T-helper 1 cell treated with Interleukin-12 subunit alpha and Interleukin-12 subunit beta and Interleukin-4 antibody, amounts not matched to agents 30 μg/mL and 1 μg/mL, for 36 hours (primary cell): Measurements from ENCODE around the gene WDR83.
"Not testable (repeated sequence)": the region's sequence is repeated elsewhere in the genome, so short reads cannot be mapped to it uniquely, and the experiment has no call there.

Experiments
- H3K27ac Mint-ChIP-seq: one replicate; pipeline ENCODE4 v1.8.0; 2021; ENCODE audit warnings: mild to moderate bottlenecking, mixed read lengths
- H3K27me3 Mint-ChIP-seq: one replicate; pipeline ENCODE4 v1.8.0; 2021; ENCODE audit warnings: low read depth, mixed read lengths
- H3K36me3 Mint-ChIP-seq: one replicate; pipeline ENCODE4 v1.8.0; 2021; ENCODE audit warnings: low read depth, mixed read lengths
- H3K4me1 Mint-ChIP-seq: one replicate; pipeline ENCODE4 v1.8.0; 2021; ENCODE audit warnings: low read depth, mixed read lengths
- H3K4me3 Mint-ChIP-seq: one replicate; pipeline ENCODE4 v1.8.0; 2021; ENCODE audit warnings: mild to moderate bottlenecking, moderate library complexity, mixed read lengths
- H3K9me3 Mint-ChIP-seq: one replicate; pipeline ENCODE4 v1.8.0; 2021; ENCODE audit warnings: mixed read lengths

Gene WDR83

GRCh38 chr19:12668346-12668745 is 1.7 kb downstream of the WDR83 start:
- peak overlapping the region; percentile 100 for H3K27ac Mint-ChIP-seq
- peak overlapping the region; percentile 99 for H3K4me3 Mint-ChIP-seq
- H3K36me3 Mint-ChIP-seq, result peaks cover 20% of the 10 kb centered on the region

DNA sequence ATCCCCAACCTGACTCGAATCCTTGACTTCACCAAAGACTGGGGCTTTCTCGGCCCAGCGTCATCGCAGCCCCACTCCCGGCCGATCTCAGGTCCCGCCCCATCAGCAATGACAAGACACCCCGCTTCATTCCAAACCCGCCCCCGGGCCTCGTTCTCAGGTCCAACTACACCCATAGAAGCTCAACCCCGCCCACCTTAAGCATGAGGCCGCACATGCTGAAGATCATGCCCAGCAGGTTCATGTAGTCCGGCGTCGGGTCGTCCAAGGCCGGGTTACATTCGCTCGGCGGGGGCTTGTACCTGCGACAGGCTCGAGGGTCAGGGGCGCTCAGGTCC is 2.3 kb downstream of the WDR83 start:
- no peaks in the 10 kb centered on the region for H3K27me3 Mint-ChIP-seq
- peaks cover 31% of the 10 kb centered on the region for H3K4me1 Mint-ChIP-seq
- no peaks in the 10 kb centered on the region for H3K9me3 Mint-ChIP-seq
- peak overlapping the region; percentile 100 for H3K27ac Mint-ChIP-seq
- peak overlapping the region; percentile 99 for H3K4me3 Mint-ChIP-seq
- H3K36me3 Mint-ChIP-seq, result peaks cover 18% of the 10 kb centered on the region

More at GRCh38 chr19:12668346-12668745, 1.7 kb downstream of the WDR83 start:
- Mint-ChIP-seq H3K27me3 (no peaks in the 10 kb centered on the region), H3K4me1 (peaks cover 31% of the 10 kb centered on the region), H3K9me3 (no peaks in the 10 kb centered on the region)

DNA sequence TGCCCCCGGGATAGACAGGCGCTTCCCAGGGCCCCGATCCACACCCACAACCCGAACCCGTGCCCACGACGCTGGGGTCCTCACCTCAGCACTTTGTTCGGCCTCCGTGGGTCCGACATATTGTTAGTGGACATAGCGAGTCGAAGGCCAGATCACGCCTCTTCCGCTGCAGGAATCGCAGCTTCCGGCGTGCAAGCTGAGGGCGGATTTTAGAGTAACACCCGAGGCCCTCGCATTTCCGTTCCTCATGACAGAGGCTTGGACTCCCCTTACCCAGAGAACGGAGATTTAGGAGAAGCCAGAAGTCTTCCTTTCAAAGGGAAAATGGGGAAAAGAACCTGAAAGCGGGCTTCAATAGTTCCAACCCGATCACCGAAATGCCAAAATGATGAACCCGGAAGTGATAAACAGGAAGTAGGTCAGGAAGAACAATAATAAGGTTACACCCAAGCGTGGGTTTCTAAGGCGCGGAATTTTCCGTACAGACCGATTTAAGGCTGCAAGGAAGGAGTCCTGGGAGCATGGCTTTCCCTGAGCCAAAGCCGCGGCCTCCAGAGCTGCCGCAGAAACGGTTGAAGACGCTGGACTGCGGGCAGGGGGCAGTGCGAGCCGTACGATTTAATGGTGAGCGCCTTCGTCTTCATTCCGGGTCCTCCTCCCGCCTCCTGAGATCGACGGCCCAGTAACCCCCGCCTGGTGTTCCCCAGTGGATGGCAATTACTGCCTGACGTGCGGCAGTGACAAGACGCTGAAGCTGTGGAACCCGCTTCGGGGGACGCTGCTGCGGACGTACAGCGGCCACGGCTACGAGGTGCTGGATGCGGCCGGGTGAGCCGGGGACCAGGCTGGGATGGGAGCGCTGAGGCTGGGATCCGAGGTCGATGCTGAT is 2.9 kb downstream of the WDR83 start:
- H3K9me3 Mint-ChIP-seq, result no peaks in the 10 kb centered on the region
- no peaks in the 10 kb centered on the region for H3K27me3 Mint-ChIP-seq
- H3K36me3 Mint-ChIP-seq, result peaks cover 22% of the 10 kb centered on the region
- H3K27ac Mint-ChIP-seq, result peak overlapping the region; percentile 100
- peaks cover 31% of the 10 kb centered on the region for H3K4me1 Mint-ChIP-seq
- H3K4me3 Mint-ChIP-seq, result peak overlapping the region; percentile 99

DNA sequence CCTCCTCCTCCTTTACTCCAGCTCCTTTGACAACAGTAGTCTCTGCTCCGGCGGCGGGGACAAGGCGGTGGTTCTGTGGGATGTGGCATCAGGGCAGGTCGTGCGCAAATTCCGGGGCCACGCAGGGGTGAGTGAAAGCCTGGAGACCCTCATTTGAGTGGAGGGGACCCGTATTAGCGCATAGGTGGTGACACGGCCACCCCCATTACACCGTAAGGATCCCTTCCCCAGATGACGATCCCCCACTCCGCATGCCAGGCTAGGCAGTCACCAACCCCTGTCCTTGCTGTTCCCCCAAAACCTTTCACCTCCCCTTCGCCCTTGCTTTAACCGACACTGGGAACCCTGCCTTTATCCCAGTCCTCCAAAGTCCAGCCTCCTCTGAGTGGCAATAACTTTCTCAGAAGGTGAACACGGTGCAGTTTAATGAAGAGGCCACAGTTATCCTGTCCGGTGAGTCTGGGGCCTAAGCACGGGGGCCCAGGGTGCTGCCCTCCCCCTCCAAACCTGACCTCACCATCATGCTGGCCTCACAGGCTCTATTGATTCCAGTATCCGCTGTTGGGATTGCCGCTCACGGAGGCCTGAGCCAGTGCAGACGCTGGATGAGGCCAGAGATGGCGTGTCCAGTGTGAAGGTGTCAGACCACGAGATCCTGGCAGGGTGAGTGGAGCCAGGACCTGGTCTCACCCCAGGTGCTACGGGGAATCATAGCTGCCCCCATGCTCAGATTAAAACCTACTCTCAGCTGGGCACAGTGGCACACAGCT is 3.7 kb downstream of the WDR83 start:
- H3K4me1 Mint-ChIP-seq, result peaks cover 27% of the 10 kb centered on the region
- H3K4me3 Mint-ChIP-seq, result peak overlapping the region; percentile 99
- H3K36me3 Mint-ChIP-seq, result peaks cover 19% of the 10 kb centered on the region

DNA sequence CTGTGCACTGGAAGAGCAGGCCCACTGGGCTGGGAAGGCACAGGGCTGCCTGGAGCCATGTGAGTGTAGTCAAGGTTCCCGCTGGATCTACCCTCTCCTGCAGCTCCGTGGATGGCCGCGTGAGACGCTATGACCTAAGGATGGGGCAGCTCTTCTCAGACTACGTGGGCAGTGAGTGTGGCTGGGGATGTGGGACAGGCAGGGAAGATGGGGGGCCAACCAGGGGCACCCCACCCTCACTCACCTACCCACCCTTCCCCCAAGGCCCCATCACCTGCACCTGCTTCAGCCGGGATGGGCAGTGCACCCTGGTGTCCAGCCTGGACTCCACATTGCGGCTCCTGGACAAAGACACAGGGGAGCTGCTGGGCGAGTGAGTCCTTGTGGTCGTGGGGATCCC is 6.1 kb downstream of the WDR83 start:
- H3K27ac Mint-ChIP-seq, result no peak overlapping the region
- H3K4me1 Mint-ChIP-seq, result peaks cover 26% of the 10 kb centered on the region
- H3K4me3 Mint-ChIP-seq, result no peak overlapping the region
- peaks cover 28% of the 10 kb centered on the region for H3K36me3 Mint-ChIP-seq
- H3K9me3 Mint-ChIP-seq, result no peaks in the 10 kb centered on the region
- H3K27me3 Mint-ChIP-seq, result no peaks in the 10 kb centered on the region

More for the DNA sequence above, 3.7 kb downstream of the WDR83 start:
- Mint-ChIP-seq H3K27ac (peak overlapping the region; percentile 100), H3K27me3 (no peaks in the 10 kb centered on the region), H3K9me3 (no peaks in the 10 kb centered on the region)

- Mint-ChIP-seq H3K9me3 (no peaks in the 10 kb centered on the region), H3K36me3 (peaks cover 34% of the 10 kb centered on the region), H3K27ac (no peak overlapping the region), H3K27me3 (no peaks in the 10 kb centered on the region), H3K4me3 (no peak overlapping the region), H3K4me1 (peaks cover 13% of the 10 kb centered on the region)
Measured at GRCh38 chr19:12675399-12675798, 8.8 kb downstream of the WDR83 start.

DNA sequence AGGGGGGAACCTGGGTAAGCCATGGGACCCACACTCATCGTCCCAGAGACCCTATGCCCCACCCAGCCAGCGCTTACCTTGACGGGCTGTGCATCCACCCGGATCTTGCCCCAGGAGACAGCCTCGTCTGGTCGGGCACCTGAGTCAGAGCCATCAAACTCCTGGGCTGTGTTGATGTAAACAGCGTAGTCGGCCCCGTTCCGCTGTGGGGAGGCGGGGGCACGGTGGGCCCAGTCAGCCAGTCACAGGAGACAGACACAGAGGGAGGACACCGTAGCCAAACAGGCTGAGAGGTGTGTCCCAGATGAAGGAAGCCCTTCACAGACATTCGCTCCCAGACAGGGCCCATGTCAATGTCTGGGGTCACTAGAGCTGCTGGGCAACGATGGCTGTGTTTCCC is 9.3 kb downstream of the WDR83 start:
- no peaks in the 10 kb centered on the region for H3K9me3 Mint-ChIP-seq
- H3K27ac Mint-ChIP-seq, result no peak overlapping the region
- no peaks in the 10 kb centered on the region for H3K27me3 Mint-ChIP-seq
- peaks cover 14% of the 10 kb centered on the region for H3K4me1 Mint-ChIP-seq
- no peak overlapping the region for H3K4me3 Mint-ChIP-seq
- H3K36me3 Mint-ChIP-seq, result peaks cover 36% of the 10 kb centered on the region

GRCh38 chr19:12676384-12676792 is 9.8 kb downstream of the WDR83 start:
- Mint-ChIP-seq H3K36me3 (peaks cover 40% of the 10 kb centered on the region), H3K4me3 (no peak overlapping the region), H3K4me1 (peaks cover 18% of the 10 kb centered on the region)

DNA sequence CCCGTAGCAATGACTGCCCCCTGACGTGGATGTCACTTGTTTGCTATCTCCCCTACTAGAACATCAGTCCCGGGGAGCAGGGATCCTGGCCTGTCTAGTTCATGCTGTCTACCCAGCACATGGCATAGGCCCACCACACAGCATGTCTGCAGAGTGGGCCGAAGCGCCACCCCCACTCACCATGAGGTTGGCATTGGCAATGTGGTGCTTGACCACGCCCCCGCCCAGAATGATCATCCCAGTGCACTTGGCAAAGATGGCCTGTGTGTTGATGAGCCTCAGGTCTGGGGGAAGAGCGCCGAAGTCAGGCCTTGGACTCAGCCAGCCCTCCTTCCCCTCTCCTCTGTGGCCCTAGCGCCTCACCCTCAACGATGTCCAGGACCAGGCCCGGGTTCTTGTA is 10.3 kb downstream of the WDR83 start:
- no peaks in the 10 kb centered on the region for H3K9me3 Mint-ChIP-seq
- no peak overlapping the region for H3K4me3 Mint-ChIP-seq
- H3K27me3 Mint-ChIP-seq, result no peaks in the 10 kb centered on the region
- H3K4me1 Mint-ChIP-seq, result peaks cover 17% of the 10 kb centered on the region
- H3K27ac Mint-ChIP-seq, result no peak overlapping the region
- peaks cover 39% of the 10 kb centered on the region for H3K36me3 Mint-ChIP-seq

More at GRCh38 chr19:12676384-12676792, 9.8 kb downstream of the WDR83 start:
- Mint-ChIP-seq H3K27me3 (no peaks in the 10 kb centered on the region), H3K9me3 (no peaks in the 10 kb centered on the region), H3K27ac (no peak overlapping the region)

DNA sequence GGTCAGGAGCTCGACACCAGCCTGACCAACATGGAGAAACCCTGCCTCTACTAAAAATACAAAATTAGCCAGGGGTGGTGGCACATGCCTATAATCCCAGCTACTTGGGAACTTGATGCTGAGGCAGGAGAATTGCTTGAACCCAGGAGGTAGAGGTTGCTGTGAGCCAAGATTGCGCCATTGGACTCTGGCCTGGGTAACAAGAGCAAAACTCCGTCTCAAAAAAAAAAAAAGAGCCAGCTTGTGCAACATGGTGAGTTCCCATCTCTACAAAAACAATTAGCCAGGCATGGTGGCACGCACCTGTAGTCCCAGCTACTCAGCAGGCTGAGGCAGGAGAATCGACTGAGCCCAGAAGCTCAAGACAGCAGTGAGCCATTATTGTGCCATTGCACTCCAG is 11.4 kb downstream of the WDR83 start:
- peaks cover 33% of the 10 kb centered on the region for H3K36me3 Mint-ChIP-seq
- H3K4me1 Mint-ChIP-seq, result peaks cover 15% of the 10 kb centered on the region
- H3K9me3 Mint-ChIP-seq, H3K4me3 Mint-ChIP-seq, H3K27ac Mint-ChIP-seq, H3K27me3 Mint-ChIP-seq: not testable (repeated sequence)

- no peaks in the 10 kb centered on the region for H3K27me3 Mint-ChIP-seq
- H3K4me3 Mint-ChIP-seq, result peak overlapping the region; percentile 95
- peak overlapping the region; percentile 49 for H3K27ac Mint-ChIP-seq
- peaks cover 15% of the 10 kb centered on the region for H3K4me1 Mint-ChIP-seq
- peaks cover 25% of the 10 kb centered on the region for H3K36me3 Mint-ChIP-seq
- H3K9me3 Mint-ChIP-seq, result no peaks in the 10 kb centered on the region
Measured at GRCh38 chr19:12680034-12680433, 13.4 kb downstream of the WDR83 start.

- Mint-ChIP-seq H3K36me3 (peaks cover 24% of the 10 kb centered on the region), H3K4me1 (peaks cover 13% of the 10 kb centered on the region), H3K9me3 (no peaks in the 10 kb centered on the region), H3K27ac (peak within 1 kb of the TSS; percentile 94), H3K27me3 (no peaks in the 10 kb centered on the region), H3K4me3 (peak within 1 kb of the TSS; percentile 95)
Measured at GRCh38 chr19:12681074-12681987, 14.7 kb downstream of the WDR83 start, which contains the start of gene DHPS. Gene DHPS, minus strand, starts transcription at chr19:12681880. Its CDS starts 114 bp downstream, at chr19:12681766.

GRCh38 chr19:12685831-12686230 is 19.2 kb downstream of the WDR83 start:
- no peak overlapping the region for H3K4me3 Mint-ChIP-seq

More at GRCh38 chr19:12685831-12686230, 19.2 kb downstream of the WDR83 start:
- Mint-ChIP-seq H3K36me3 (peaks cover 6% of the 10 kb centered on the region), H3K9me3 (no peaks in the 10 kb centered on the region), H3K27ac (no peak overlapping the region), H3K4me1 (peaks cover 5% of the 10 kb centered on the region), H3K27me3 (no peaks in the 10 kb centered on the region)
